GM18517 (cell line): ENCODE results near the gene SMAD7.
A peak's percentile ranks its signal among the peaks of the same experiment; 100 is the strongest.

ENCODE experiments used
- ATAC-seq: cut with Tn5 transposase; IDR thresholded peaks from one replicate; pipeline ENCODE4 v1.9.1; 2021; ENCODE audit warnings: mild to moderate bottlenecking, moderate library complexity; ENCODE audit not compliant: unreplicated experiment

Gene SMAD7

DNA sequence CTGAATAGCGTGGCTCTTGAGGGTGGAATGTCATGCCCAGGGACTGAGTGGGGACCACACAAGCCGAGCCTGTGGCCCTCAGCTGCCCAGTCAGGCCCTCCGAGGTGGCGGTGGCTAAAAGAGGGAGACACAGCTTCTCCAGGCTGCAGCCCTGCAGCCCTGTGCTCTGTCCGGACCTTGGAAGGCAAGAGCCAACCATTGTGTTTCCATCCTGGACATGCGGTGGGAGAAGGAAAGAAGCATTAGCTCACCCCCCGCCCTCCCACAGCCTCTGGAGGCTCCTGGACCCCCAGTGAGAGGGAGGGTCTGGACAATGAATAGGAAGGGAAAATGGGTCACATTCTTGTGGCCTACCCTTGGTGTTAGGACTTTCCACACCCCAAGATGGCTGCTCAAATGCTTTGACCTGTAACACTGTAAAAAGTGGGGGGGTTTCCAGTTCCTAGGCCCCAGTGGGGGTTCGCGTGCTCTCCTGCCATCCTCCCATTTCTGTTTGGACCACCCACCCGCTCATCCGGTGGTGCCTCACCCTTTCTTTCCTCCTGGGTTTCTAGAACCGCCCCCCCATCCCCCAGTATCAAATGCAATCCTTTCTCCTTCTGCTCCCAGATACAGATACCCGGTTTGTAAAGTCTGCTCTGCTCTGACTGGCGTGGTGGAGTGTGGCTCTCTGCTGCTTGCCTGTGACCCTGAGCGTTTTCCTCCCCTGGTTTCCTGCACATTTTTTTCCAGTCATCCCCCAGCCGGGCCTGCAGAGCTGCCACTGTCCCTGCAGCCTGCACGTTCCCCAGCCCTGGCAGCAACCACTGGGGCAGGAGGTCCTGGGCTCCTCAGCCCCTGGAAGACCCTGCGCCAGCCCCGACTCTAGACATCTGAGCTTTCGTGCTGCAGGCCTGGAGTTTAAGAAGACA, 36.3 kb upstream of the SMAD7 start:
- no peak for ATAC-seq

DNA sequence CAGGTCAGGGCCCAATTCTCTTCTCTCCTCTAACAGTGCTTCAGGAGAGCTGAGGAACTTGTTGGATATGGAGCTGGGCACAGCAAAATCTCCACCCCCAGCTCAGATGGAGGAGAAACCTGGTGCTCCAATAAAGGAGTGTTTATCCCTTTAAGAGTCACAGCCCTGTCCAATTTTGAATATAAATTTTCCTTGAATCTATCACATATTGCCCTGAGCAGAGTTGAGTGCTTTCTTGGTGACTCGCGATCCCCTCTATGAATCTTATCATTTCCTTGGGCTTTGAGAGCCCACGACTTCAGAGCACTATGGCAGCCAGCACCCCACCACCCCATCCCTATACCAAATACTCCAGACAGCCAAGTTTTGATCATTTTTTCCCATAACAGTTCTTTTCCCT, 34.4 kb upstream of the SMAD7 start:
- no peak for ATAC-seq

DNA sequence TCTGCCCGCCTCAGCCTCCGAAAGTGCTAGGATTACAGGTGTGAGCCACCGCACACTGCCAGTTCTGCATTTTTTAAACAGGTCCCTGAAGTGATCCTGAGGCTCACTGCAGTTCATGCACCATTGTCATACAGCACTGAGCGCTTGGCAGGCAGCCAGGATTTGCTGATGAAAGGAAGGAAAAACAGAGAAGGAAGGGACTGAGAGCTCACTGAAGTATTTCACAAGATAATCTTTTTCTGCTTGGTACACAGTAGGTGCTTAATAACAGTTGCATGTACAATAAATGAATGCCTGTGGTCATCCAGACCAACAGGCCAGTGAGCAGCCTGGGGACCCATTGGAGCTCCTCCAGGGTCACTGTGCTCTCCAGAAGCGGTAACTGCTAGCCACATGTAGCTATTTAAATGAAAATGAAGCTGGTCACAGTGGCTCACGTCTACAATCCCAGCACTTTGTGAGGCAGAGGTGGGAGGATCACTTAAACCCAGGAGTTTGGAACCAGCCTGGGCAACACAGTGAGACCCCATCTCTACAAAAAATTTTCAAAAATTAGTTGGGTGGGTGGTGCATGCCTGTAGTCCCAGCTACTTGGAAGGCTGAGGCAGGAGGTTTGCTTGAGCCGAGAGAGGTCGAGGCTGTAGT, 33.1 kb upstream of the SMAD7 start:
- ATAC-seq: no peak

DNA sequence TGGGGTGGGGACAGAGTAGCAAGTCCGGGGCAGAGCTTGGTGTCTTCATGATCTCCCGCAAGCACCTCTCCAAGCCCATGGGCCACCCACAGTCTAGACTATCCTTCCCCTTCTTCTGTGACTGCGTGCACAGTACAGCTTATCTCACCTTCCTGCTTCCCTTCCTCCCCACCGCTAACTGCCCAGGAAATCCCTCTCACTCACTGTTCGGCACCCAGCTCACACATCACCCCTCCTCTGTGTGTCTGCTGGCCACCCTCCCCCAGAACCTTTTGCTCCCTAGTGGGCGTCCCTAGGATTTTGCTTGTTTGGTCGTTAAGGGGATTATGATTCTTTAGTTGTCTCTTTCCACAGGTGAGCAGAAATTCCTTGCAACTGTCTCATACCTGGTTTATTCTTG, 31.5 kb upstream of the SMAD7 start:
- ATAC-seq: no peak

DNA sequence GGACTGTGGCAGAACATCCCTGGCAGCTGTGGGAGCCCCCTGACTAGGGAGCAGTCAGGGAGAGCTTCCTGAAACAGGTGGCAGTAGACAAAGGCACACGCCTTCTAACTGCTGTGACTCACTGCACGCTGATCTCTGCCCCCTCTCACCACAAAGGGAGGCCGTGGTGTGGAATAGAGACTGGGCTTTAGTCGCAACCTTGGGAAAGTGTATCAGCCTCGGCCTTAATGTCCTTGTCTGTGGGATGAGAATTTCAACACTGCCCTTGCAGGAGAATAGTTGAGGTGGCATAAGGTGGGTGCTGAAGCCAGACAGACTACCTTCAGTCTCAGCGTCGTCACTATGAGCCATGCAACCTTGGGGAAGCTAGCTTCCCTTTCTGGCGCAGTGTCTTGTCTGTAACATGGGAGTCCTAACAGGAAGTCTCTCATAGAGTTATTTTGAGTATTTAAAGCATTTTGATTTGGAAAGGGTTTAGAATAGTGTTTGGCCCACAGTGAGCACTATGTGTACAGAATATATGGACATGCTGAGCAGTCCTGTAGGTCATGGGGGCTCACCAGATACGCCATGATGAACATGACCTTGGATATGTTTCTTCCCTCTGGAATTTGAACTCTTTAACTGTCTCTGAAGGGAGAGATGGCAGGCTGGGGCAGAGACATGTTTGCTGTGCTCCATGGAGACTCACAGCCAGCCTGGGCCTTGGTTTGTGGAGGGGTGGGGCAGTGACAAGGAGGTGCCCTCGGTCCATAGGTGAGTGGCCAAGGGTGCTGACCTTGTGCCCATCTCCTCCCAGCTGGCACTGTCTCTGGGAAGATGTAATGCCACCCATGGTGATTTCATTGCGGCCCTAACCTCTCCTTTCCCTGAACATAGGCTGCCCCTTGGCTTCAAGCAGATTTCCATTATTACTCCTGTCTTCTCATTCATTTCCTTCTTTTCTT, 29.5 kb upstream of the SMAD7 start:
- no peak for ATAC-seq

DNA sequence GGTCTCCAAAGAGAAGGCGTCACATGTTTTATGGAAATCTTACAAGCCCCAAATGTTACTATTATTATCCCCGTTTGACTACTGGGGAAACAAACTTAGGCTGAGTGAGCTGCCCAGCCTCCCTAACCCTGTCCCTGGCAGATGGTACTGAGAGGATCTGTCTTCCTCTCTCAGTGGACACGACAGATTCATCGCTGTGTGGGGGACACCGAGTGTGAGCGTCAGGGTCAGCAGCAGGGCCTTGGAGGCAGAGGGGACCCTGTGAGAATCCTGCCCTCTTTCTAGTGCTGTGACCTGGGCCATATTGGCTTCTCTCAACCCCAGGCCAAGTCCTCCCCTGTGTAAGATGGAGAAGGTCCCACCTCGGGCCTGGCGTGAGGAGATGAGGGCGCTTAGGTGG, 27.1 kb upstream of the SMAD7 start:
- no peak for ATAC-seq

DNA sequence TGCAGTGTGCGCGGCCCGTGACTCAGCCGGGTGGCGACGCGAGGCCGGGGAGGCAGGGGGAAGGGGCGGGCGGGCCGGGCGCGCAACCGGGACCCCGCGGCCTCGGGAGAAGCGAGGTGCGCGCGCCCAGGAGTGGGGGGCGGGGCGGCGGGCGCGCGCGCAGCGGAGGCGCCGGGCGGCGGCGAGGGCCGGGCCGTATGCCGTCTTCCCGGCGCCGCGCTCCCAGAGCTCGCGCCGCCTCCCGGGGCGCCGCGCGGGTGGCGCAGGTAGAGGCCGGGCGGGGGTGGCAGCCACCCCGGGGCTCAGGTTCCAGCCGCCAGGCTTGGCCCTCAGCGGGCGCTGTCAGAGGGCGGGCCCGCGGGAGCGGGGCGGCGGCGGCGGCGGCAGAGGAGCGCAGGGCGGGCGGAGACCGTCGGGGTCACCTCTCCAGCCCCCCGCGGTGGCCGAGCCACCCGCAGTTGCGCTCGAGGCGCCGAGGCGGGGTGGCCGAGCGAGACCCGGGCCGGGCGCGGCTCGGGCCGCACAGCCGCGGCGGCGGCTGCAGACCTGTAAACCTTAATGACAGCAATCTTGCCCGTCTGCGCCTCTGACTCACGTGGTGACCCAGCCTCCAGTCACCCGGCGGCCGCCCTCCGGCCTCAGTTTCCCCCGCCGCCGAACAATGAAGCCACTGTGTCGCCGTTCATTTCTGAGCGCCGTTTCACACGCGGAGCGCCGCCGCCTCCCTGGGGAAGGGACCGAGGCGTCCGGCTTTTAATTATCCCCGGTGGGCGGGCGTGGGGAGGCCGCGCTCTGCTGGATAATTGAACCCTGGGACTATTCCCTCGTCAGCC, 25.3 kb upstream of the SMAD7 start:
- ATAC-seq: peak; percentile 52

DNA sequence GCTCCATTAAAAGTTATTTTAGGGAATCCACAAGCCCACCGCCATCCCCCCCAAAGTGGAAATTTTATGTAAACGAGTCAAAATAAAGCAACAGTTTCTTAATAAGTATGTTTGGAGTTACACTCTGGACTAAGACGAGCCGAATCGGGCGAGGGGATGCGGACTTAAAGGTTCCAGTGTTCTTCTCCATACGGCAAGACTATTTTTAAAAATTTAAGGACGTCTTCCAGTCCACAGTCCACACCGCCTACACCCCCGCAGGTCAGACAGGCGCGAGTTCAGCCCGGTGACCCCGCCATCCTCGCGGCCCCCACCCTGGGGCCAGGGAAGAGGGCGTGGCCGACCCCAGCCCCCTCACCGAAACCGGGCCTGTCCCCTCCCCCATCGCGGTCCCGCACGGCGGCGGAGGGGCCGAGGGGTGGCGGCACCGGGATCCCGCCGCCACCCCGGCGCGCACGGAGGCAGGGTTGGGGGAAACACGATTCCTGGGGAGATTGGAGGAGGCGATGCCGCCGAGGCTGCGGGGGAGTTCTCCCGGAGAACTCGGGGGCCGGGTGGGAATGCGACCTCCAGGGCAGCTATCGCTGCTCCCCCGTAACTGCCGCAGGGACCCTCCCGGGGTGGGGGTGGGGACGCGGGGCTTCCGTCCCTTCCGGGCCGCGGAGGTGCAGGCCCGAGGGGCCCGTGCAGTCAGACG, 24.5 kb upstream of the SMAD7 start:
- ATAC-seq: no peak

DNA sequence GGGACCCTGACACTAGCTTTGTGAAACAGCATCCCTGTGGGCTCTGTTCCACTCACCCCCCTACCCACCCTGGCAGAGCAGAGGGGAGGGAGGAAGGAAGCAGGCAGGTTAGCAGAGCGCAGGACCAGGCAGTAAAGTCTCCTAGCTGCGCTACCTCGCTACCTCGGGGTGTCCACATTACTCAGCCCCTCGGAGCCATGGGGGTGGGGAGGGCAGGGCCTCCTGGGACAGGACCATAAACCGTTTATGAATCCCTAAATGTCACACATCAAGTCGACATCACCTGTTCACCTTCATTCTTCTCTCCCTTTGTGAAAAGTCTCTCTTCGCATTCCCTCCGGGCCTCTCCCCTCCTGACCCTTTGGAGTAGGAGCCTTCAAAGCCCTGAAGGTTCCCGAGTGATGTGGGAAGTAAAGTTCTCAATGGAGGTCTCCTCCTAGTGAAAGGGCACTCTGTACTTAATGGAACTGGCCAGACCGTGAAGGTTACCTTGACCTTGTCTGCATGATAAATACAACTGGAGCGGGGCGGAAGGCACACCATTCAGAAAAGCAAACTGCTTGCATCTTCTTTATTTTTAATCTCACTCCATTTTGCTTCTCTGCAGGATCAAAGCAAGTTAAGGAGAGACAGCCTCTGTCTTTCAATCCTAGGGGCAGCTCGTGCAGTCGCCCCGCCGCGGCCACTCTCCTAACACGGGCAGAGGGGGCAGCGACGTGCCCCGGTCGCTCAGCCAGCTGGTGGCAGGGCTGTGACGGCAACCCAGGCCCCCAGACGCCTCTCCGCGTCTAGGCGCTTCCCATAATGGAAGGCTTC, 23.7 kb upstream of the SMAD7 start:
- no peak for ATAC-seq

DNA sequence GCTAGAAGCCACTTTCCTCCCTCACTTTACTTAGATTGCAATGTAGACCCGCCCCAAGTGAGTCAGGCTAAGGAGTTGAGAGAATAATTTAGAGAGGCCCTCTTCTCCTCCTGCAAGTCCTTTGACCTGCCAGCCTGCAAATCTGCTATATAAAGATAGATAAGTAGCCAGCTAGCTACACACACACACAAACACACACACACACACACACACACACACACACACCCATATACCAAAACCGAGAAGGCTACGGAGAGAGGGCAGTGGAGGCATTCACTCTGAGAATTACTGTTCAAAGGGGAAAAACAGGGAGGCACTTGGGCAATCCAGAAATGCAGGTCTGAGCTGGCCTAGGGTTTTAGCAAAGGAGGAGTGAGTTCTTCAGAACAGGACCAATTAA, 23.0 kb upstream of the SMAD7 start:
- ATAC-seq: no peak

DNA sequence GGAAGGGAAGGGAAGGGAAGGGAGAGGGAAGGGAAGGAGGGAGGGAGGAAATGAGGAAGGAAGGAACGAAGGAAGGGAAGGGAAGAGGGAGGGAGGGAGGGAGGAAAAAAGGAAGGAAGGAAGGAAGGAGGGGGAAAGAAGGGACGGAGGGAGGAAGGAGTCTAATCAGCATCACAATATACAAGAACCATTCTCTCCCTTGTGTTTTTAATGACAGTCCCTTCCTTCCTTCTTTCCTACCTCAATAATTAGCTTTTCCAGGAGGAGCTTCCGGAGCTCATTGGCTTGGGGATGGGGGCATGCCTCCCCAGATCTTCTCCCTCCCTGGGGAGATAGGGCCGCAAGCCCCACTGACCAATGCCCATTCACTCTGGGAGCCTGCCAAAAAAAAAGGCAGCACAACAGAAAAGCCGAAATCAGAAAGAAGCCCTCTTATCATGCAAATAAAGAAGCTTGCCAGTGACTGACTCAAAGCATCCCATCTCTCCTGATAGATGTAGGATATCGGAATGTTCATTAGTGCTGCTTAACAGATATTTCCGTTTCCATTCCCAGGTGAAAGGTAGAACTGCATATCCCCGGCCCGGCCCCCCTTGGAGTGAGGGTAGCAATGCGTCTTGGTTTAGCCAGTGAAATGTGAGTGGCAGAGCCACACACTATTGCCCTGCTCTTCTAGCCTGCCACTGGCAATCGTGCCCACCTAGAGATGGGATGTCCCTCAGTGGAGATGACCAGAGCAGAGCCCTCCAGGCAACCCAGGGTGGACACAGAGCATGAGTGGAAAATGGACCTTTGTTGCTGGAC, 17.8 kb upstream of the SMAD7 start:
- no peak for ATAC-seq

DNA sequence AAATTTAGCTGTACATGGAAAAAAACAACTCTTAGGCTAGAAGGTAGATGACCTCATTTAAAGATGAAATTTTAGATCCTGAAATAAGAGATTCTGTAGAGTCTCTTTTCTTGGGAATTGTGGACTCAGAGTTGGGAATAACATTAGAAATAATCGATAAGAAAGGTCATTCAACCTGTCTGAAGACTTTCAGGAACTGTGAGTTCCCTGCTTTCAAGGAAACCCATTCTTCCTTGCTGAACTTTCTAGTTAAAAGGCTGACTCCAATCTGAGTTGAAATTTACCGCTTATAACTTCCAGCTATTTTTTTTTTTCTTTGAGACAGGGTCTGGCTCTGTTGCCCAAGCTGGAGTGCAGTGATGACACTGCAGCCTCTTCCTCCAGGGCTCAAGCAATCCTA, 16.8 kb upstream of the SMAD7 start:
- ATAC-seq: no peak

DNA sequence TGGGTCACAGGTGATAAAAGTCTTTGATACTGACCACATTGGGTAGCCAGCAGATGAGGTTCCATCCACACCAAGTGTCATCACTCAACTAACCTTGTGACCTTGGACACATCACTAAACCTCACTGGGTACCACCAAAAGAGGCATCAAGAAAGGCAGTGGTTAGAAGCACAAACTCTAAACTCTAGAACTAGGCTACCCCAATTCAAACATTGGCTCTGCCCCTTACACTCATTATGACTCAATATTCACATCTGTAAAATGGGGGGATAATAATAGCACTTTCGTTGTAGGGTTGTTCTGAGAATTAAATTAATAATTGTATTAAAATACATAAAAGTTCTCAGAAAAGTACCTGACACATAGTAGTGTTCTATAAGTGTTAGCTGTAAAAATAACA, 15.8 kb upstream of the SMAD7 start:
- ATAC-seq: no peak

DNA sequence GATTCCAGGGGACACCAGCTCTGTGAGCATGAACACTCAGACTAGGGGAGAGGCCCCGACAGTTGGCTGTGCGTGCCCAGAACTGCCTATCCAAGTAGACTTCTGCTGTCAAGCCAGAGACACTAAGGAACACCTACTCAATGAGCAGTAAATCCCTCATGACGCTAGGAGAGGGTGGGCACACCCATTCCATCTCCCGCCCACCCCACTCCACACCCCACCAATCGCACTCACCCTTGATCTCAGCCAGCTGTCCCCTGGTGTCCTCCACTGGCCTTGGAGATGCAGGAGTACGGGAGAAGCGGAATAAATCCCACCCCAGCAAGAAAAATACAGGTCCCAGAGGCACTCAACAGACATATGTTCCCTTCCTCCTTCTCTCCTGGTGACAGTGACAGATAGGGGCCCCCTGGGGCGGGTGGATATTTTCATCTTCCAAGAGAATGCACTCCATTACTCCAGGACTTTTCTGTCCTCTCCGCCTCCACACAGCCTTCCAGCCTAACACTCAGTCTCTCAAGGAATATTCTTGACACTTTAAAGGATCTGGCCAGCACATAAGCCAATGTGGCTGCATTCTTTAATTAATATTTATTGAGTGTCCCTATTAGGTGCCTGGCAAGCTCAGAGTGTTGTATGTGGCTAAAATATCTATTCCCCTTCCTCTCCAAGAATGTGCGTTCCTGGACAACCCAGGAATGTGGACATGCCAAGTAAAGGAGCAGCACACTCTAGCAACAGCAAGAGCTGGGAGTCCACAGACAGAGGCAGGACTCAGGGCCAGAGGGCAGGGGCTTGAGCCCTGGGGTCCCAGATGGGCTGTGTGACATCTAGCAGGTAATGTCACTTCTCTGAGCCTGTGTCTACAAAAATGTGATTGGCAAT, 13.1 kb upstream of the SMAD7 start:
- no peak for ATAC-seq

DNA sequence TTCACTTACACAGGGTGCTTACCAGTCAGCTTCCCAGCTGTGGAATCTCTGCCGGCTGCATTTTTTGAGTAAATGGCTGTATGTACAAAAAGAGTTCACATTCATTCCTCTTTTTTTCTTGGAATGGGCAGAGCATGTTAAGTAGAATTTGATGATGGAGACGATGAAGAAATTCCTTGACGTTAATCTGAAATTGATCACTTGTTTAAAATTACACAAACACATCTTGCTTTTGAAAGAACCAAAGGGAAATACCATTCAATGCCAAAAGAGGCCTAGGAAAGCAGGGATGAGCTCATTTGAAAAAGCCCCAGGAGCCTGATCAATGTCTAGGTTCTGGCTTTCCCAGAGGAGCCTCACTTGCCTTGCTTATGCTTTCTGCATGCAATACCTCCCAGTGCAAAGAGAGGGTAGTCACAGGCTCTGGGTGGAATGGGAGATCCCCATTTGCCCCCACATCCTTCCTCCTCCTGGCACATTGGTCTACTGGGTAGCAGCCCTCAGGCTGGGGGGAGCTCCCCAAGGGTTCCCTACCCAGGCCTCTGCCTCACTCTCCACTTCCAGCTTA, 12.3 kb upstream of the SMAD7 start:
- ATAC-seq: no peak

DNA sequence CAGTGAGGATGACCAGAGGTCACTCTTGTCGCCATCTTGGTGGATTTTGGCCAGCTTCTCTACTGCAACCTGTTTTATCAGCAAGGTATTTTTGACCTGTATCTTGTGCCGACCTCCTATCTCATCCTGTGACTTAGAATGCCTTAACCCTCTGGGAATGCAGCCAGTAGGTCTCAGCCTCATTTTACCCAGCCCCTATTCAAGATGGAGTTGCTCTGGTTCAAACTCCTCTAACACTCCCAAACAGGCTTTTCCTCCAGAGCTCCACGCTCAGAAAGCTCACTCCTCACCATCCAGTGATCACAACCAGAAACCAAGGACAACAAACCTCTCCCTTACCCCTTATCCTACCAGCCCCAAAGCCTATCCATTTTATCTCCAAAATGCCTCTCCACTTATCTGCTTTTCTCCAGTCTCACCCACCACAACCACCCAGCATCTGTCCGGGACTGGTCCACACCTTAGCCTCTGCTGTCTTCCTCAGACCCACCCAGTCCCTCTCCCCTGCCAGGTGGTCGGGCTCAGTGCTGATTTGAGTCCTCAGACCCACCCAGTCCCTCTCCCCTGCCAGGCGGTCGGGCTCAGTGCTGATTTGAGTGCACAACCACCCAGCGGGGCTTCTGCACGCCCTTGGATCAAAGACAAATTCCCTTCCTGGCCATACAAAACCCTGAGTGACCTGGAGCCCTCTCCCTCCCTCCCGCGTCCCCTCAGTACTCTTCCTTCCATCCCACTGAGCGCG, 11.7 kb upstream of the SMAD7 start:
- ATAC-seq: no peak
